ENCODE results near the gene DNMBP.

DNA sequence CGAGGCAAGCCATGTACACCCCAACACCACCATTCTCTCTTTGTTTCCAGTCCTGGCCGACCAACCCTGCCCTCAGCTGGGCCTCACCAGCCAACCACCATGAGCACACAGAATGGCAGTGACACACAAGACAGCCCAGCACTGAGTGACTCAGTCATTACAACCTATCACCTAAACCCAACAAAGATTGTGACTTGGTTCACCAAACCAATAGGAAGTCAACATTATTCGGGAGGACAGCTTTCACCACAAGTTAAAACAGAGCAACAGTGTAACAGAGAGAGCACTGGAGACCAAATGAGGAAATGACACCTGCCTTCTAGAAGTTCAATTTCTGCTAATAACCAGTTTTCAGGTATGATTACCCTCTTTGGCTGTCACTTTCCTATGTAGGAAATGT lies 72.1 kb downstream of the DNMBP start:
- TF ChIP-seq, protein P1, sequence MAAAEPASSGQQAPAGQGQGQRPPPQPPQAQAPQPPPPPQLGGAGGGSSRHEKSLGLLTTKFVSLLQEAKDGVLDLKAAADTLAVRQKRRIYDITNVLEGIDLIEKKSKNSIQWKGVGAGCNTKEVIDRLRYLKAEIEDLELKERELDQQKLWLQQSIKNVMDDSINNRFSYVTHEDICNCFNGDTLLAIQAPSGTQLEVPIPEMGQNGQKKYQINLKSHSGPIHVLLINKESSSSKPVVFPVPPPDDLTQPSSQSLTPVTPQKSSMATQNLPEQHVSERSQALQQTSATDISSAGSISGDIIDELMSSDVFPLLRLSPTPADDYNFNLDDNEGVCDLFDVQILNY (CRISPR knock-in tag; IDR thresholded peaks at IDR 0.05): no peak
- TF ChIP-seq, protein P2, sequence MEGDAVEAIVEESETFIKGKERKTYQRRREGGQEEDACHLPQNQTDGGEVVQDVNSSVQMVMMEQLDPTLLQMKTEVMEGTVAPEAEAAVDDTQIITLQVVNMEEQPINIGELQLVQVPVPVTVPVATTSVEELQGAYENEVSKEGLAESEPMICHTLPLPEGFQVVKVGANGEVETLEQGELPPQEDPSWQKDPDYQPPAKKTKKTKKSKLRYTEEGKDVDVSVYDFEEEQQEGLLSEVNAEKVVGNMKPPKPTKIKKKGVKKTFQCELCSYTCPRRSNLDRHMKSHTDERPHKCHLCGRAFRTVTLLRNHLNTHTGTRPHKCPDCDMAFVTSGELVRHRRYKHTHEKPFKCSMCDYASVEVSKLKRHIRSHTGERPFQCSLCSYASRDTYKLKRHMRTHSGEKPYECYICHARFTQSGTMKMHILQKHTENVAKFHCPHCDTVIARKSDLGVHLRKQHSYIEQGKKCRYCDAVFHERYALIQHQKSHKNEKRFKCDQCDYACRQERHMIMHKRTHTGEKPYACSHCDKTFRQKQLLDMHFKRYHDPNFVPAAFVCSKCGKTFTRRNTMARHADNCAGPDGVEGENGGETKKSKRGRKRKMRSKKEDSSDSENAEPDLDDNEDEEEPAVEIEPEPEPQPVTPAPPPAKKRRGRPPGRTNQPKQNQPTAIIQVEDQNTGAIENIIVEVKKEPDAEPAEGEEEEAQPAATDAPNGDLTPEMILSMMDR (IDR thresholded peaks at IDR 0.05): no peak
- no peak for TF ChIP-seq TCF7 (CRISPR knock-in tag; IDR thresholded peaks at IDR 0.05; ENCODE audit: low read depth)
- no peak for TF ChIP-seq PRRX2 (CRISPR knock-in tag; IDR thresholded peaks at IDR 0.05)
- no peak for TF ChIP-seq JUN (CRISPR knock-in tag; IDR thresholded peaks at IDR 0.05)
- TF ChIP-seq NR2C2 (CRISPR knock-in tag; IDR thresholded peaks at IDR 0.05): no peak
